Measurements from ENCODE around the gene HEXIM1.

DNA sequence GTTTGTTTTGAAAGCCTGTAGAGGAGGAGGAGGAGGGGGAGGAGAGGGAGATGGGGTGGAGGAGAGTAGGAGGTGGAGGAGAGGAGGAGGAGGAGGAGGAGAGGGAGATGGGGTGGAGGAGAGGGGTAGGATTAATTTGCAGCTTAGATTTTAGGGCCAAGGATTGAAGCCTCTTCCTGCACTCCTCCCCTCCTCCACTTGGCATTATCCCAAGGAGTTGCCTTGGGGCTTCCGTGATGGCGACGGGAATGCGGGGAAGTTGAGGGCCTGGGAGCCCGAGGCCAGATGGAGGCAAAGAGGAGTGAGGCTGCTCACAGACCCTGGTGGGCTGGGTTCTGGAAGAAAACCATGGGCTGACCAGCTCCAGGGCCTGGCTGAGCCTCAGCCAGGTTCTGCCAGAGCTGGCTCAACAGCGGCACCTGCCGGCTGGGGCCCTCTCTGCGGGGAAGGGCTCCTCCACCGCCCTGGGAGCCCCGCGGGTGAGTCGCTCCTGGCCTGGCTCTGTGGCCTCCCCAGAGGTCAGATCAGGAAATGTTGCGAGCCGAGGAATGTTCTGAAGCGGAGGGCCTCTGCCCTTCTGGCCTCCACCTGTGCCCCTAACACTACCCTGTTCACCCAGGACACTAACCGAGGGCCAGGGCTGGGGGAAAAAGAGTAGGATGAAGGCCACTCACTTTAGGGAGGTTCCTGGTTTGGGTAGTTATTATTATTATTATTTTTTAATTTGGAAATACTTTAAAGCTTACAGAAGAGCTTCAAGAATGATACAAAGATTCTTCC lies 49.5 kb downstream of the HEXIM1 start:
- TF ChIP-seq CTCF (conservative IDR thresholded peaks at IDR 0.05; ENCODE audit: low read depth in 2 of 2) = peak; percentile 96 to 99
- TF ChIP-seq EZH2 (IDR thresholded peaks at IDR 0.05; ENCODE audit: low read depth, unreplicated experiment) = no peak
- peak; percentile 40; the same call in 1 of the 2 replicates for TF ChIP-seq POLR2AphosphoS5 (IDR thresholded peaks at IDR 0.05; ENCODE audit: low read depth)
- no peak for TF ChIP-seq EZH2phosphoT487 (IDR thresholded peaks at IDR 0.05; ENCODE audit: unreplicated experiment)
- no peak for TF ChIP-seq JUNB (IDR thresholded peaks at IDR 0.05; ENCODE audit: unreplicated experiment)
- no peak for TF ChIP-seq ZNF331 (CRISPR knock-in tag; IDR thresholded peaks at IDR 0.05; ENCODE audit: low read depth)
- TF ChIP-seq CREB1 (CRISPR knock-in tag; IDR thresholded peaks at IDR 0.05; ENCODE audit: low read depth) = peak; percentile 60
- TF ChIP-seq, protein P1, sequence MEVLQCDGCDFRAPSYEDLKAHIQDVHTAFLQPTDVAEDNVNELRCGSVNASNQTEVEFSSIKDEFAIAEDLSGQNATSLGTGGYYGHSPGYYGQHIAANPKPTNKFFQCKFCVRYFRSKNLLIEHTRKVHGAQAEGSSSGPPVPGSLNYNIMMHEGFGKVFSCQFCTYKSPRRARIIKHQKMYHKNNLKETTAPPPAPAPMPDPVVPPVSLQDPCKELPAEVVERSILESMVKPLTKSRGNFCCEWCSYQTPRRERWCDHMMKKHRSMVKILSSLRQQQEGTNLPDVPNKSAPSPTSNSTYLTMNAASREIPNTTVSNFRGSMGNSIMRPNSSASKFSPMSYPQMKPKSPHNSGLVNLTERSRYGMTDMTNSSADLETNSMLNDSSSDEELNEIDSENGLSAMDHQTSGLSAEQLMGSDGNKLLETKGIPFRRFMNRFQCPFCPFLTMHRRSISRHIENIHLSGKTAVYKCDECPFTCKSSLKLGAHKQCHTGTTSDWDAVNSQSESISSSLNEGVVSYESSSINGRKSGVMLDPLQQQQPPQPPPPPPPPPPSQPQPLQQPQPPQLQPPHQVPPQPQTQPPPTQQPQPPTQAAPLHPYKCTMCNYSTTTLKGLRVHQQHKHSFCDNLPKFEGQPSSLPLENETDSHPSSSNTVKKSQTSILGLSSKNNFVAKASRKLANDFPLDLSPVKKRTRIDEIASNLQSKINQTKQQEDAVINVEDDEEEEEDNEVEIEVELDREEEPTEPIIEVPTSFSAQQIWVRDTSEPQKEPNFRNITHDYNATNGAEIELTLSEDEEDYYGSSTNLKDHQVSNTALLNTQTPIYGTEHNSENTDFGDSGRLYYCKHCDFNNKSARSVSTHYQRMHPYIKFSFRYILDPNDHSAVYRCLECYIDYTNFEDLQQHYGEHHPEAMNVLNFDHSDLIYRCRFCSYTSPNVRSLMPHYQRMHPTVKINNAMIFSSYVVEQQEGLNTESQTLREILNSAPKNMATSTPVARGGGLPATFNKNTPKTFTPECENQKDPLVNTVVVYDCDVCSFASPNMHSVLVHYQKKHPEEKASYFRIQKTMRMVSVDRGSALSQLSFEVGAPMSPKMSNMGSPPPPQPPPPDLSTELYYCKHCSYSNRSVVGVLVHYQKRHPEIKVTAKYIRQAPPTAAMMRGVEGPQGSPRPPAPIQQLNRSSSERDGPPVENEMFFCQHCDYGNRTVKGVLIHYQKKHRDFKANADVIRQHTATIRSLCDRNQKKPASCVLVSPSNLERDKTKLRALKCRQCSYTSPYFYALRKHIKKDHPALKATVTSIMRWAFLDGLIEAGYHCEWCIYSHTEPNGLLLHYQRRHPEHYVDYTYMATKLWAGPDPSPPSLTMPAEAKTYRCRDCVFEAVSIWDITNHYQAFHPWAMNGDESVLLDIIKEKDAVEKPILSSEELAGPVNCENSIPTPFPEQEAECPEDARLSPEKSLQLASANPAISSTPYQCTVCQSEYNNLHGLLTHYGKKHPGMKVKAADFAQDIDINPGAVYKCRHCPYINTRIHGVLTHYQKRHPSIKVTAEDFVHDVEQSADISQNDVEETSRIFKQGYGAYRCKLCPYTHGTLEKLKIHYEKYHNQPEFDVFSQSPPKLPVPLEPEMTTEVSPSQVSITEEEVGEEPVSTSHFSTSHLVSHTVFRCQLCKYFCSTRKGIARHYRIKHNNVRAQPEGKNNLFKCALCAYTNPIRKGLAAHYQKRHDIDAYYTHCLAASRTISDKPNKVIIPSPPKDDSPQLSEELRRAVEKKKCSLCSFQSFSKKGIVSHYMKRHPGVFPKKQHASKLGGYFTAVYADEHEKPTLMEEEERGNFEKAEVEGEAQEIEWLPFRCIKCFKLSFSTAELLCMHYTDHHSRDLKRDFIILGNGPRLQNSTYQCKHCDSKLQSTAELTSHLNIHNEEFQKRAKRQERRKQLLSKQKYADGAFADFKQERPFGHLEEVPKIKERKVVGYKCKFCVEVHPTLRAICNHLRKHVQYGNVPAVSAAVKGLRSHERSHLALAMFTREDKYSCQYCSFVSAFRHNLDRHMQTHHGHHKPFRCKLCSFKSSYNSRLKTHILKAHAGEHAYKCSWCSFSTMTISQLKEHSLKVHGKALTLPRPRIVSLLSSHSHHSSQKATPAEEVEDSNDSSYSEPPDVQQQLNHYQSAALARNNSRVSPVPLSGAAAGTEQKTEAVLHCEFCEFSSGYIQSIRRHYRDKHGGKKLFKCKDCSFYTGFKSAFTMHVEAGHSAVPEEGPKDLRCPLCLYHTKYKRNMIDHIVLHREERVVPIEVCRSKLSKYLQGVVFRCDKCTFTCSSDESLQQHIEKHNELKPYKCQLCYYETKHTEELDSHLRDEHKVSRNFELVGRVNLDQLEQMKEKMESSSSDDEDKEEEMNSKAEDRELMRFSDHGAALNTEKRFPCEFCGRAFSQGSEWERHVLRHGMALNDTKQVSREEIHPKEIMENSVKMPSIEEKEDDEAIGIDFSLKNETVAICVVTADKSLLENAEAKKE (CRISPR knock-in tag; IDR thresholded peaks at IDR 0.05) = no peak
- no peak for TF ChIP-seq ZNF114 (CRISPR knock-in tag; IDR thresholded peaks at IDR 0.05)
